D721Med (cell line): ENCODE data around the gene NSMCE1.

Source experiments
- DNase-seq: peaks from one replicate; pipeline ENCODE4 v3.0.0; 2011; ENCODE audit warnings: low spot score; ENCODE audit not compliant: insufficient read length
- FAIRE-seq: peaks from 2 replicates; lab custom pipeline; 2011; peaks lifted over from hg19 to GRCh38; lab: Jason Lieb, UNC
- CTCF ChIP-seq: IDR thresholded peaks from 2 replicates; pipeline ENCODE4 v1.5.1; 2012; ENCODE audit warnings: mild to moderate bottlenecking, control low read depth; ENCODE audit not compliant: insufficient read depth; ENCODE audit errors: missing control alignments

Gene NSMCE1

GRCh38 chr16:27268376-27269299, at the start of gene NSMCE1:
Gene NSMCE1 (minus strand): TSS chr16:27268772. CDS start chr16:27257570, 11,202 bp downstream.
- FAIRE-seq (no peak), DNase-seq (peak; percentile 90)
- no peak for TF ChIP-seq CTCF

GRCh38 chr16:27317738-27318391, 49.3 kb upstream of the NSMCE1 start:
- no peak for FAIRE-seq
- no peak for TF ChIP-seq CTCF

GRCh38 chr16:27317320-27317719, 48.7 kb upstream of the NSMCE1 start:
- TF ChIP-seq CTCF, result no peak
- FAIRE-seq, result no peak
- no peak for DNase-seq

More at GRCh38 chr16:27317738-27318391, 49.3 kb upstream of the NSMCE1 start:
- no peak for DNase-seq

GRCh38 chr16:27316038-27316680, 47.6 kb upstream of the NSMCE1 start:
- DNase-seq (no peak), FAIRE-seq (no peak)
- TF ChIP-seq CTCF, result no peak

- no peak for DNase-seq
- no peak for TF ChIP-seq CTCF
- FAIRE-seq, result no peak
These were observed 46.9 kb upstream of the NSMCE1 start for GRCh38 chr16:27315333-27316037.

GRCh38 chr16:27314986-27315332, 46.4 kb upstream of the NSMCE1 start:
- TF ChIP-seq CTCF, result no peak
- DNase-seq (no peak), FAIRE-seq (no peak)
